C4-2B (cell line): Measurements from ENCODE around the gene LDAF1.

Experiments used
- H3K27ac ChIP-seq: fragments of 450-650 bp; 2 replicates; pipeline ENCODE4 v1.5.1; 2017
- ZFX ChIP-seq: fragments of 450-650 bp; IDR thresholded peaks from 2 replicates; pipeline ENCODE4 v1.6.1; 2017
- TF ChIP-seq, protein P1 (sequence below): fragments of 450-650 bp; conservative IDR thresholded peaks from 2 replicates; pipeline ENCODE4 v1.5.1; 2017; ENCODE audit warnings: mild to moderate bottlenecking

The LDAF1 gene

DNA sequence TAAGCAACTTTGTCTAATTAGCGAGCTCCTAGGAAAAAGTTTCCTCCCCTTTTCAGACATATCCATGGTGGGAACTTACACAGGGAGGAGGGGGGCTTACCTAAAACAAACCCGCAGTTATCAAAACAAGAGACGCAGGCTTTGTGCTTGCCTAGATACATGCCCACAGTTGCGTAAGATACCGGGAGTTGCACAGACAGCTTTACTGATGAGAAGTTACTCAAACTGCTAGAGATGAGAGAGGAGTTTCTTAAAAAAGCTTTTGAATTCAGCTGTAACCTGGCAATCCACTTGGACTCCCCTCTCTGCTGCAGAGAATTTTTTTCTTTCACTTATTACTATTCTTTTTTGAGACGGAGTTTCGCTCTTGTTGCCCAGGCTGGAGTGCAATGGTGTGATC, 59.7 kb downstream of the LDAF1 start:
- H3K27ac ChIP-seq, result no peak overlapping the region
- TF ChIP-seq, protein P1, sequence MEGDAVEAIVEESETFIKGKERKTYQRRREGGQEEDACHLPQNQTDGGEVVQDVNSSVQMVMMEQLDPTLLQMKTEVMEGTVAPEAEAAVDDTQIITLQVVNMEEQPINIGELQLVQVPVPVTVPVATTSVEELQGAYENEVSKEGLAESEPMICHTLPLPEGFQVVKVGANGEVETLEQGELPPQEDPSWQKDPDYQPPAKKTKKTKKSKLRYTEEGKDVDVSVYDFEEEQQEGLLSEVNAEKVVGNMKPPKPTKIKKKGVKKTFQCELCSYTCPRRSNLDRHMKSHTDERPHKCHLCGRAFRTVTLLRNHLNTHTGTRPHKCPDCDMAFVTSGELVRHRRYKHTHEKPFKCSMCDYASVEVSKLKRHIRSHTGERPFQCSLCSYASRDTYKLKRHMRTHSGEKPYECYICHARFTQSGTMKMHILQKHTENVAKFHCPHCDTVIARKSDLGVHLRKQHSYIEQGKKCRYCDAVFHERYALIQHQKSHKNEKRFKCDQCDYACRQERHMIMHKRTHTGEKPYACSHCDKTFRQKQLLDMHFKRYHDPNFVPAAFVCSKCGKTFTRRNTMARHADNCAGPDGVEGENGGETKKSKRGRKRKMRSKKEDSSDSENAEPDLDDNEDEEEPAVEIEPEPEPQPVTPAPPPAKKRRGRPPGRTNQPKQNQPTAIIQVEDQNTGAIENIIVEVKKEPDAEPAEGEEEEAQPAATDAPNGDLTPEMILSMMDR, result no peak
- no peak for TF ChIP-seq ZFX

DNA sequence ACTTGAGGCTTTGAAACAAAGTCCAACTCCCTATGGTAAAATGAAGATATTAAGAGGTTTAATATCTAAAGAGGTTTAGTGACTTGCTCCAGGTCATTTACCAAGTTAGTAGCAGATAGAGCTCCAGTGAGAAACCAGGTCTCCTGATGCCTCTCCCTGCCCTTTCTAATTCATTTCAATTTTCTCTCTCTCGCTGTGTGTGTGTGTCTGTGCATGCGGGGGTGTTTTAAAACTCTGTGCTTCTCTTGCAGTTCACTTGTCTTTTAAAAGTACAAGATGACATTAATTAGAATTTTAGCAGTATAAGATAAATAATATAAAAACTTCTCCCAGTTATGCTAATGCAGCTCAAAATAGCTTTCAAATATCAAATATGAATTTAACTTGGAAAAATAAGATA, 61.1 kb downstream of the LDAF1 start:
- no peak for TF ChIP-seq ZFX
- TF ChIP-seq, protein P1, result no peak
- no peak overlapping the region for H3K27ac ChIP-seq

DNA sequence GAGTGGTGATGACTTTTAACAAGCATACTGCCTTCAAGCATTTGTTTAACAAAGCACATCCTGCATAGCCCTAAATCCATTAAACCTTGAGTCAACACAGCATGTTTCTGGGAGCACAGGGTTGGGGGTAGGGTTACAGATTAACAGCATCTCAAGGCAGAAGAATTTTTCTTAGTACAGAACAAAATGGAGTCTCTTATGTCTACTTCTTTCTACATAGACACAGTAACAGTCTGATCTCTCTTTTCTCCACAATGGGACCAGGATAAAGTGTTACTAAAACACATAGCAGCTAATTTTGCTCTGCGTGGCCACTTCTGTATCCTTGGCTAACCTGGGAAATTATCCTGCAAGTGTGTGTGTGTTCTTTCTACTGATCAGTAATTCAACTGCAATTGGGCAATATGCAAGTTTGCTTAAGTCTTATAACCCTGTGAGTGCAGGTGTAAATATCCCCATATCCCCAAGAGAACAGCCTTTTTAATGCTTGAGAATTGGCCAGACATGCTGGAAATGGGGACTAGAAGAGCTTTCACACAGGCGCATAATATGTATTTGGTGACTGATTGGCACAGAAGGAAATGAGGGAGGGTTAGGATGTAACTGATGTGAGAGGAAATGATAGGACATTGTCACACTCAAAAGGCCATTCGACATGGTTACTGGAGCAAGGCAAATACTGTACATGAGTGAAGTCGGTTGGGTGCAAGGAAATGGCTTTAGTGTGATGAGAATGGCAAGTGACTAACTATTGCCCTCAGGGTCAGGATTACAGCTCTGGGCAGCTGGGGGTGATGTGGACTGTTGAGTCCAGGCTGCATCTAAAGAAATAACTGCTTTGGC, 64.2 kb downstream of the LDAF1 start:
- H3K27ac ChIP-seq, result peak overlapping the region; percentile 31
- TF ChIP-seq ZFX, result no peak
- TF ChIP-seq, protein P1, result no peak

DNA sequence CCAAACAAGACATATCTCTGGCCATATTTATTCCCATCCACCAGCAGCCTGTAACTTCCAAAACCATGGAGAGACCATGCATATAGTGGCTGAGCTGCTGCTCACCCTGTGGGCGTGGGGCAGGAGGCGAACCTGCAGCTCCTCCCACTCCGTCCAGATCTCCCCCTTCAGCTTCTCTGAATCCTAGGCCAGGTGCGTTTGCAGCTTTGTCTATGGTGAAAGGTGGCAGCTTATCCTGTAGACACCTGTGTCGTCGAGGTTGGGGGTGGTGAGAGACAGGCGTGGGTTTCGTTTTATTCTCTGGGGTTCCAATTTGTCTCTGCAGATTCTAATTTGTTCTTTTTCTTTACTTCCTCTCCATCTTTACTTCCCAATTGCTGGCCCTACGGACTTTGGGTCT, 65.3 kb downstream of the LDAF1 start:
- TF ChIP-seq ZFX, result no peak
- TF ChIP-seq, protein P1, result no peak
- no peak overlapping the region for H3K27ac ChIP-seq

DNA sequence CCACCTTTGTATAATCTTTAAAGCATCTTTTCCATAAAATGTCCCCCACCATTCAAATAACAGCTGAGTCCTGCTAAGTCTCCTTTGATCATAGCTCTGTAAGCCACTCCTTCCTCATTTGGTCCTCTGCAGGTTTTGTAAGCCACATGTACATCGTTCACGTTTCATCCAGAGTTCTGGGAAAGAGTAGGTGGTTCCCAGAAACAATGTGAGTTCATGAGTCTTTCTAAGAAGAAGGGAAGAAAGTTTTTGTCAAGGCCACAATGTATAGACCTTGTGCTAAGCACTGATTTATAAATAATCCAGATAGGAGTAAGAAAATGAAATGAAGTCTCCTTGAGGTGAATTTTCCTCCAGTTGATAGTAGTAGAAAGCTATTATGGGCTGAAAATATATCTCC, 66.3 kb downstream of the LDAF1 start:
- TF ChIP-seq ZFX, result no peak
- TF ChIP-seq, protein P1, result no peak
- H3K27ac ChIP-seq, result no peak overlapping the region

DNA sequence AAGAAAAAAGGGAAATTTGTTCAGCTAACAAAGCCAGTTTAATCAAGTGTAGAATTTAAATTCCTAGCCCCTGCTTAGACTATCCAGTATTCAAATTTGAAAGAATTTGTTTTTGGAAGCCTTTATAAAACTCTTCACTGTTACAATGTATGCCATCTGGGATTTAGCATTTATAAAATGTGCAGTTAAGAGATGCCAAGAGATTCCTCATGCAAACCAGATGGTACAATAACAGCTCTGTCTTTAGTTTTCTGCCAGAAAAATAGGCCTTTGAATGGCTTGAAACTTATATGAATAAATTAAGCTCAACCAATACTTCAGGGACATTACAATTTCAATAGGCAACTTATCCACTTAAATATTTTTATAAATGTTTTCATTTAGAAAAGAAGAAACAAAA, 68.3 kb downstream of the LDAF1 start:
- no peak for TF ChIP-seq ZFX
- TF ChIP-seq, protein P1, result no peak
- H3K27ac ChIP-seq, result no peak overlapping the region

DNA sequence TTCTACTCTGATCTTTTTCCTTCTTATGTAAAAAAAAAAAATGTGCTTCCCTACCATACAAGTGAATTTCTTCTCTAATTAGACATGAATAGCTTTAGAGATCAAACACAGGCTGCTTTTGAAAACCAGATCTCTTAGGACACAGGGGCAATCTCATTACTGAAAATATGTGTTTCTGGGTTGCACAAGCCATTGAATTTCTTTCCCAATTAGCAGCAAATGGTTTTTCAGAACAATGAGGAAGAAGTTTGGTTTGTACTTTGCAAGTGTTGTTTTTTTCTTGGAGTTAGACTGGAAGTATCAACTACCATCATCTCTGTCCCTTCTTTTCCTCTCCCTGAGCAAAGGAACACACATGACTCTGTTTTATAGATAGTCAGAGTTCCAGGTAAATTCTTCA, 69.4 kb downstream of the LDAF1 start:
- no peak overlapping the region for H3K27ac ChIP-seq
- TF ChIP-seq, protein P1, result no peak
- no peak for TF ChIP-seq ZFX
